Caco-2 (cell line): ENCODE results near the gene PRICKLE3. TPM values are rescaled to one million over a fixed set of nuclear protein-coding genes. Genes with fewer than 3 reads are reported as not detected.

Experiments used
- BruUV-seq: library from RNA; stranded (reverse); fragments of 400-500 nt; replicated peaks from 2 replicates; lab custom pipeline; 2021; lab: Mats Ljungman, UMichigan
- CTCF ChIA-PET: fragments of 300-600 bp; sonication (Branson Sonifier 250); formaldehyde crosslinking; loops from one replicate; lab custom pipeline; 2022; ENCODE audit warnings: antibody characterized with exemption; lab: Charles Lee
- POLR2A ChIA-PET: fragments of 300-600 bp; sonication (Branson Sonifier 250); formaldehyde crosslinking; loops from one replicate; lab custom pipeline; 2022; ENCODE audit warnings: antibody characterized with exemption; lab: Charles Lee
- DNase-seq, 2 experiments: peaks; one replicate each; pipeline versions ENCODE4 v3.0.0 to v3.0.0-alpha.2; 2020 to 2022
- H3K27me3 ChIP-seq: replicated peaks from 2 replicates; pipeline ENCODE4 v1.6.0; 2011; ENCODE audit warnings: low read length; ENCODE audit not compliant: control insufficient read depth, insufficient read depth
- H3K36me3 ChIP-seq: 2 replicates; pipeline ENCODE4 v1.5.1; 2011; ENCODE audit warnings: low read length; ENCODE audit not compliant: control insufficient read depth, insufficient read depth
- H3K4me1 ChIP-seq: fragments of 250-450 bp; sonication (Bioruptor Pico); 2 replicates; pipeline ENCODE4 v1.5.1; 2020; ENCODE audit warnings: mild to moderate bottlenecking
- H3K4me3 ChIP-seq: 2 replicates; pipeline ENCODE4 v1.5.1; 2011; ENCODE audit warnings: low read depth, mild to moderate bottlenecking, control low read depth, low read length
- H3K9me3 ChIP-seq: fragments of 250-450 bp; sonication (Bioruptor Pico); 2 replicates; pipeline ENCODE4 v1.5.1; 2020; ENCODE audit warnings: mild to moderate bottlenecking, moderate library complexity
- H3K27ac Mint-ChIP-seq: one replicate; pipeline ENCODE4 v1.8.0; 2022; ENCODE audit warnings: mixed read lengths; ENCODE audit not compliant: unreplicated experiment
- H3K27me3 Mint-ChIP-seq: one replicate; pipeline ENCODE4 v1.8.0; 2022; ENCODE audit warnings: mixed read lengths; ENCODE audit not compliant: insufficient read depth, unreplicated experiment
- H3K36me3 Mint-ChIP-seq: one replicate; pipeline ENCODE4 v1.8.0; 2022; ENCODE audit warnings: mild to moderate bottlenecking, mixed read lengths; ENCODE audit not compliant: insufficient read depth, unreplicated experiment
- H3K4me1 Mint-ChIP-seq: one replicate; pipeline ENCODE4 v1.8.0; 2022; ENCODE audit warnings: low read depth, mixed read lengths; ENCODE audit not compliant: unreplicated experiment
- H3K4me3 Mint-ChIP-seq: one replicate; pipeline ENCODE4 v1.8.0; 2022; ENCODE audit warnings: mild to moderate bottlenecking, moderate library complexity, mixed read lengths; ENCODE audit not compliant: unreplicated experiment
- H3K9me3 Mint-ChIP-seq: one replicate; pipeline ENCODE4 v1.8.0; 2022; ENCODE audit warnings: mixed read lengths; ENCODE audit not compliant: unreplicated experiment
- CTCF ChIP-seq, 2 experiments: fragments of 200-600 bp in 1 of 2; IDR thresholded peaks; 1 replicate in 1 of 2; 2 replicates in 1 of 2; pipeline versions ENCODE4 v1.5.1 to v1.8.0; 2011 to 2022; ENCODE audit warnings: antibody characterized with exemption in 1 of 2, control low read depth in 1 of 2, inconsistent platforms in 1 of 2, low read depth in 1 of 2, low read length in 1 of 2, mild to moderate bottlenecking in 1 of 2, moderate library complexity in 1 of 2; ENCODE audit not compliant: insufficient read depth in 1 of 2, severe bottlenecking in 1 of 2, unreplicated experiment in 1 of 2
- intact Hi-C: fragments of 100-400 bp; cut with micrococcal nuclease; formaldehyde crosslinking; loops from one replicate; pipeline ENCODE4 v1.10.0; 2022; ENCODE audit not compliant: unreplicated experiment
- total RNA-seq: library from RNA; stranded (reverse); gene quantifications from 2 replicates; pipeline ENCODE4 v1.2.3, GENCODE V29; 2022

The PRICKLE3 gene
- total RNA-seq, 1 experiment from 2014 or later: 8.4 TPM

- H3K4me1 Mint-ChIP-seq: peaks cover 14% of the 10 kb centered on the region
- no peak overlapping the region for H3K4me3 ChIP-seq
- H3K27me3 Mint-ChIP-seq: no peaks in the 10 kb centered on the region
- no peak overlapping the region for H3K4me3 Mint-ChIP-seq
- H3K27me3 ChIP-seq: no peaks in the 10 kb centered on the region
- TF ChIP-seq CTCF (IDR thresholded peaks at IDR 0.05; ENCODE audit: insufficient read depth in 1 of 2, low read depth in 1 of 2, low read length in 1 of 2, severe bottlenecking in 1 of 2, unreplicated experiment in 1 of 2): no peak
- no peak overlapping the region for H3K27ac Mint-ChIP-seq
- BruUV-seq: no TSS peak
- no peaks in the 10 kb centered on the region for H3K36me3 ChIP-seq
- no peaks in the 10 kb centered on the region for H3K4me1 ChIP-seq
- POLR2A ChIA-PET: no interaction called here
- peaks cover 22% of the 10 kb centered on the region for H3K36me3 Mint-ChIP-seq
- H3K9me3 ChIP-seq: no peaks in the 10 kb centered on the region
- H3K9me3 Mint-ChIP-seq: no peaks in the 10 kb centered on the region
- no peak for DNase-seq
- intact Hi-C loops: loop anchor here (10.0 kb wide), 1 partner anchor 56 kb away; the partner anchor contains the start of genes CACNA1F and CCDC22
- CTCF ChIA-PET: no interaction called here
Observed at GRCh38 chrX:49178537-49178936, 7.6 kb downstream of the PRICKLE3 start.

- no peaks in the 10 kb centered on the region for H3K4me1 ChIP-seq
- H3K36me3 ChIP-seq: no peaks in the 10 kb centered on the region
- no peaks in the 10 kb centered on the region for H3K27me3 ChIP-seq
- Mint-ChIP-seq H3K4me1 (peaks cover 14% of the 10 kb centered on the region), H3K27me3 (no peaks in the 10 kb centered on the region), H3K9me3 (no peaks in the 10 kb centered on the region), H3K36me3 (peaks cover 22% of the 10 kb centered on the region), H3K27ac (no peak overlapping the region), H3K4me3 (no peak overlapping the region)
- POLR2A ChIA-PET: no interaction called here
- no peak for TF ChIP-seq CTCF (IDR thresholded peaks at IDR 0.05; ENCODE audit: insufficient read depth in 1 of 2, low read depth in 1 of 2, low read length in 1 of 2, severe bottlenecking in 1 of 2, unreplicated experiment in 1 of 2)
- no peak for DNase-seq
- BruUV-seq: no TSS peak
- intact Hi-C loops: loop anchor here (10.0 kb wide), 1 partner anchor 57 kb away; the partner anchor contains the start of genes CACNA1F and CCDC22
- H3K9me3 ChIP-seq: no peaks in the 10 kb centered on the region
- H3K4me3 ChIP-seq: no peak overlapping the region
- CTCF ChIA-PET: interaction anchor here (0.6 to 1.0 kb wide), 2 partner anchors 13 to 22 kb away, joined by 3 read pairs; no protein-coding TSS in a partner anchor
Observed at GRCh38 chrX:49177873-49178480, 8.2 kb downstream of the PRICKLE3 start.

- intact Hi-C loops: loop anchor here (10.0 kb wide), 1 partner anchor 57 kb away; the partner anchor contains the start of genes CACNA1F and CCDC22
- peaks cover 17% of the 10 kb centered on the region for H3K36me3 Mint-ChIP-seq
- DNase-seq: no peak
- H3K9me3 ChIP-seq: no peaks in the 10 kb centered on the region
- no peak for TF ChIP-seq CTCF (IDR thresholded peaks at IDR 0.05; ENCODE audit: insufficient read depth in 1 of 2, low read depth in 1 of 2, low read length in 1 of 2, severe bottlenecking in 1 of 2, unreplicated experiment in 1 of 2)
- H3K4me1 ChIP-seq: no peaks in the 10 kb centered on the region
- H3K9me3 Mint-ChIP-seq: no peaks in the 10 kb centered on the region
- H3K4me1 Mint-ChIP-seq: peaks cover 14% of the 10 kb centered on the region
- no peak overlapping the region for H3K4me3 Mint-ChIP-seq
- ChIA-PET CTCF (interaction anchor here (0.6 to 1.0 kb wide), 2 partner anchors 14 to 21 kb away, joined by 3 read pairs; no protein-coding TSS in a partner anchor), POLR2A (no interaction called here)
- H3K36me3 ChIP-seq: no peaks in the 10 kb centered on the region
- H3K27ac Mint-ChIP-seq: no peak overlapping the region
- no peaks in the 10 kb centered on the region for H3K27me3 ChIP-seq
- H3K4me3 ChIP-seq: no peak overlapping the region
- no peaks in the 10 kb centered on the region for H3K27me3 Mint-ChIP-seq
- BruUV-seq: no TSS peak
Observed at GRCh38 chrX:49177338-49177833, 8.8 kb downstream of the PRICKLE3 start.
